ENCODE data around the gene ACAP3. TPM values are rescaled to one million over a fixed set of nuclear protein-coding genes. Genes with fewer than 3 reads are reported as not detected.

Gene ACAP3
- total RNA-seq, 3 donors from 2014 or later, result 19.7 to 33.4 (median 26.9) TPM

DNA sequence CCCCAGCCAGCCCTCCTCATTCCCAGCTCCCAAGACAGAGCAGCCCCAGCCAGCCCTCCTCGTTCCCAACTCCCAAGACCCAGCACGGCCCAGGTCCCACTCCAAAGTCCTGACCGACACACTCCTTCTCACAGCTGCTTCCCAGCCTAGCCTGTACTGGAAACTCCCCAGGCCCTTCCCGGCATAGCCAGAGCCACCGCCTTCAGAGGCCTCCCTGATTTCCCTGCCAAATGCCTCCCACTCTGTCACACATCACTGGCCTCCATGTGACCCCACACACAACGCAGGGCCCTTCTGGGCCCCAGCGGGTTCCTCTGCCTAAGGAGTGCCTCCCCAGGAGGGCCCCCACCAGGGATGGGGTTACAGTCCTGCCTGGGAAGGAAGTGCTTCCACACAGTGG is 36.9 kb downstream of the ACAP3 start:
- intact Hi-C loops (cut with DNase I; ENCODE audit: low total_unique reads), result no loop called here
- Histone ChIP-seq H3K9me3 (no peaks in the 10 kb centered on the region), H3K36me3 (no peaks in the 10 kb centered on the region), H3K27me3 (no peaks in the 10 kb centered on the region), H3K27ac (peak overlapping the region in 1 of 2 donors; percentile 38), H3K4me3 (peak overlapping the region in 1 of 3 donors; percentile 52), H3K4me1 (peaks cover 13 to 22% of the 10 kb centered on the region in 2 donors)
- TF ChIP-seq POLR2A (IDR thresholded peaks at IDR 0.05), result no peak
- TF ChIP-seq, protein P1, sequence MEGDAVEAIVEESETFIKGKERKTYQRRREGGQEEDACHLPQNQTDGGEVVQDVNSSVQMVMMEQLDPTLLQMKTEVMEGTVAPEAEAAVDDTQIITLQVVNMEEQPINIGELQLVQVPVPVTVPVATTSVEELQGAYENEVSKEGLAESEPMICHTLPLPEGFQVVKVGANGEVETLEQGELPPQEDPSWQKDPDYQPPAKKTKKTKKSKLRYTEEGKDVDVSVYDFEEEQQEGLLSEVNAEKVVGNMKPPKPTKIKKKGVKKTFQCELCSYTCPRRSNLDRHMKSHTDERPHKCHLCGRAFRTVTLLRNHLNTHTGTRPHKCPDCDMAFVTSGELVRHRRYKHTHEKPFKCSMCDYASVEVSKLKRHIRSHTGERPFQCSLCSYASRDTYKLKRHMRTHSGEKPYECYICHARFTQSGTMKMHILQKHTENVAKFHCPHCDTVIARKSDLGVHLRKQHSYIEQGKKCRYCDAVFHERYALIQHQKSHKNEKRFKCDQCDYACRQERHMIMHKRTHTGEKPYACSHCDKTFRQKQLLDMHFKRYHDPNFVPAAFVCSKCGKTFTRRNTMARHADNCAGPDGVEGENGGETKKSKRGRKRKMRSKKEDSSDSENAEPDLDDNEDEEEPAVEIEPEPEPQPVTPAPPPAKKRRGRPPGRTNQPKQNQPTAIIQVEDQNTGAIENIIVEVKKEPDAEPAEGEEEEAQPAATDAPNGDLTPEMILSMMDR (IDR thresholded peaks at IDR 0.05), result no peak
- TF ChIP-seq POLR2AphosphoS5 (IDR thresholded peaks at IDR 0.05), result no peak
- no peak for DNase-seq (ENCODE audit: low spot score in 2 of 2)

DNA sequence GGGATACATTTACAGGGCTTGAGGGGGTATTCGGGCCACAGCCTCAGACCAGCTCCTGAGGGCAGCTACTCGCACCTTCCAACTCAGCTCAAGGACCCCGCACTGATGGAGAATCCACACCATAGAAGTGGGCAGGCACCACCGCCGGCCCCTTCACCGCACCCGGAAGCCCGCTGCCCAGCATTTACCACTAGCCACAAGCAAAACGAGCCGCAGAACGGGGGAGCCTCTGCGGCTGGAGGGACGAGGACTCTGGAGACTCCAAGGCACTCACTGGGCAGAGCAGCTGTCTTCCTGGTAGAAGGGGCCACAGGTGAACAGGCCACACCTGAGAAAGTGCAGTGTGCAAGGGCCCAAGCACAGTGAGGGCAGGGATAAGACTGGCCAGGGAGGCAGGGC is 39.4 kb downstream of the ACAP3 start:
- Histone ChIP-seq H3K36me3 (no peaks in the 10 kb centered on the region), H3K4me3 (no peak overlapping the region), H3K27me3 (no peaks in the 10 kb centered on the region), H3K27ac (no peak overlapping the region), H3K9me3 (no peaks in the 10 kb centered on the region), H3K4me1 (peaks cover 13 to 22% of the 10 kb centered on the region in 2 donors)
- no peak for DNase-seq (ENCODE audit: low spot score in 2 of 2)
- TF ChIP-seq POLR2A (IDR thresholded peaks at IDR 0.05), result no peak
- TF ChIP-seq, protein P1 (IDR thresholded peaks at IDR 0.05), result no peak
- no peak for TF ChIP-seq POLR2AphosphoS5 (IDR thresholded peaks at IDR 0.05)
- intact Hi-C loops (cut with DNase I; ENCODE audit: low total_unique reads), result no loop called here

DNA sequence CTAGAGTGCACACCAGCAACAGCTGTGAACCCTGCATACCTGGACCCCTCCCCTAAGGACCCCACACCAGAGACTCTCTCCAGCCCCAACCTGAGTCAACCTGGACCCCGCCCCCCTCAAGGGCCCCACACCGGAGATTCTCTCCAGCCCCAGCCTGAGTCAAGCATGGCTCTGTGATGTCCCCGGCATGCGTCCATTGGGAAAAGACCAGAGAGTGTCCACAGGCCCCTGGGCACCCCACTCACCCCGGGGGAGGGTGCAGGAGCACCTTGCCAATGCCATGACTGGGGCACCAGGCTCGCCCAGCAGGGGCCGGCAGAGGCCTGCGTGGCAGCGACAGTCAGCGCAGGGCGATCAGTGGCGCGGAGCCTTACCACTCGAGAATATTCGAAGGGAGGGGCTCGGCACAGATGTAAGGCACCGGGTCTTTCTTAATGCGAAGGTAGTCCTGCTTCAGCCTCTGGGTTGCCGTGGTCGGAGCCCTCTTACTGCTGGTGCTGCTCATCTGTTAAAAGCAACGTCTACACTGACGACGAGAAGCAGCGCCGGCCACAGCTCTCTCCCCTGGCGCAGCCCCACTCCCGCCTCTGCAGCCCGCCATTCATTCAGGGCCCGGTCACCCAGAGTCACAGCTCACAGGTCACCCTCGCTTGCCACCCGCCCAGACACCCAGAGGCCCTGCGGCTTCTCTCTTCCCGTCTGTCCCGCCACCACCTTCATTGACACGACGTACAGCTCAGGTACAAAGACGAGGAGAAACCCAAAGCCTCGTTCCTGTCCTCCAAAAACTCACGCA is 40.0 kb downstream of the ACAP3 start:
- TF ChIP-seq POLR2AphosphoS5 (IDR thresholded peaks at IDR 0.05) (no peak), POLR2A (IDR thresholded peaks at IDR 0.05) (no peak)
- TF ChIP-seq, protein P1 (IDR thresholded peaks at IDR 0.05), result no peak
- H3K4me1 ChIP-seq, result peaks cover 13 to 22% of the 10 kb centered on the region in 2 donors
- intact Hi-C loops (cut with DNase I; ENCODE audit: low total_unique reads), result no loop called here
- no peak overlapping the region for H3K27ac ChIP-seq
- no peaks in the 10 kb centered on the region for H3K27me3 ChIP-seq
- no peak for DNase-seq (ENCODE audit: low spot score in 2 of 2)
- H3K4me3 ChIP-seq, result no peak overlapping the region
- no peaks in the 10 kb centered on the region for H3K9me3 ChIP-seq
- no peaks in the 10 kb centered on the region for H3K36me3 ChIP-seq

DNA sequence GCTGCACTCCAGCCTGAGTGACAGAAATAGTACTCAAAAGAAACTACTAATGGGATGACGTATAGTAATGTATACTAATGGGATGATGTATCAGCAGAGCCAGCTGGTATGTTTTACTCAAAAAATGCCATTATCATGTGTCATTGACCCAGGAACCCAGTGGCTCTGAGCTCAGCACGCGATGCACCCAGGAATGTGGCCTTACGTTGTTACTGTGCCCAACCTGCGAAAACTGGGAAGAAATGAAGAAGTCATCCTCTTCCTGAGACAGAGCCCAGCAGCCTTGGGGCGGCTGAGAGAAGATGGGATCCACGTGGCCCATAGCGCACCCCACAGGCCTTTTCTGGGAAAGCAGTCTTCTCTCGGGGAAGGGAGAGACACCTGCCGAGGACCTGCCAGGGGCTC is 42.9 kb downstream of the ACAP3 start:
- H3K27ac ChIP-seq, result no peak overlapping the region
- H3K36me3 ChIP-seq, result peaks cover 8% of the 10 kb centered on the region
- TF ChIP-seq POLR2A (IDR thresholded peaks at IDR 0.05), result no peak
- TF ChIP-seq, protein P1 (IDR thresholded peaks at IDR 0.05), result no peak
- TF ChIP-seq POLR2AphosphoS5 (IDR thresholded peaks at IDR 0.05), result no peak

DNA sequence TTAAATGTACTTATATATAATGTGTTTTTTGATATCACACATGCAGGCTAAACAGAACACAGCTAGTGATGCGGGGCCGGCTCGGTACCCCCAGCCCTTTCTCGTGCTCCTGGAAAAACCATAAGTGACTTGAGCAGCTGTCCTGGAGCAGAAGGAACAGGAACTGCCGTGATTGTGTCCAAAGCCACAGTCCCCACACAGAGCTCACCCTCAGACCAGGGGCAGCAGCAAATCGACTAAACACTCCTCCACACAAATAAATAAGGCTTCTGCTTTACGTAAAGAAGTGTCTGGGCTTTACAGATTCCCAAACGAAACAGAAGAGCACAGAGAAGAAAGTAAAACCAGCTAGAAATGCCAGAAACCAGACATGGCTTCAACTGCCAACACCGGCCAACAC is 43.7 kb downstream of the ACAP3 start:
- no peak for DNase-seq (ENCODE audit: low spot score in 2 of 2)
- intact Hi-C loops (cut with DNase I; ENCODE audit: low total_unique reads), result no loop called here
- TF ChIP-seq, protein P1 (IDR thresholded peaks at IDR 0.05), result no peak
- TF ChIP-seq POLR2A (IDR thresholded peaks at IDR 0.05), result no peak
- no peak for TF ChIP-seq POLR2AphosphoS5 (IDR thresholded peaks at IDR 0.05)
- H3K4me1 ChIP-seq, result no peaks in the 10 kb centered on the region
- no peaks in the 10 kb centered on the region for H3K9me3 ChIP-seq
- H3K36me3 ChIP-seq, result peaks cover 8% of the 10 kb centered on the region
- no peak overlapping the region for H3K4me3 ChIP-seq
- H3K27ac ChIP-seq, result no peak overlapping the region
- H3K27me3 ChIP-seq, result no peaks in the 10 kb centered on the region

More for the DNA sequence above, 42.9 kb downstream of the ACAP3 start:
- no peaks in the 10 kb centered on the region for H3K9me3 ChIP-seq
- no peak for DNase-seq (ENCODE audit: low spot score in 2 of 2)
- H3K27me3 ChIP-seq, result no peaks in the 10 kb centered on the region
- H3K4me3 ChIP-seq, result no peak overlapping the region
- no peaks in the 10 kb centered on the region for H3K4me1 ChIP-seq
- intact Hi-C loops (cut with DNase I; ENCODE audit: low total_unique reads), result no loop called here

All from breast epithelium (tissue), 4 donors.